ENCODE results near the gene MAP3K1. TPM values are rescaled to one million over a fixed set of nuclear protein-coding genes. Genes with fewer than 3 reads are reported as not detected.

The MAP3K1 gene
- total RNA-seq, 1 donor from 2014 or later: 28.7 TPM

GRCh38 chr5:56896763-56897162 lies 81.4 kb downstream of the MAP3K1 start:
- H3K4me3 ChIP-seq: no peak overlapping the region
- H3K27me3 ChIP-seq (ENCODE audit: low read depth): no peaks in the 10 kb centered on the region
- DNase-seq (no peak), ATAC-seq (no peak)
- TF ChIP-seq CTCF (IDR thresholded peaks at IDR 0.05): no peak
- H3K4me1 ChIP-seq: no peaks in the 10 kb centered on the region
- H3K36me3 ChIP-seq: peaks cover 28% of the 10 kb centered on the region
- intact Hi-C loops (cut with DNase I): no loop called here
- no peaks in the 10 kb centered on the region for H3K9me3 ChIP-seq
- no peak overlapping the region for H3K27ac ChIP-seq

- no peak for TF ChIP-seq CTCF (IDR thresholded peaks at IDR 0.05)
- no peaks in the 10 kb centered on the region for H3K9me3 ChIP-seq
Observed at GRCh38 chr5:56898213-56898612, 82.9 kb downstream of the MAP3K1 start.

GRCh38 chr5:56900395-56900794 lies 85.0 kb downstream of the MAP3K1 start:
- intact Hi-C loops (cut with DNase I): no loop called here
- Histone ChIP-seq H3K27me3 (ENCODE audit: low read depth) (no peaks in the 10 kb centered on the region), H3K4me1 (no peaks in the 10 kb centered on the region), H3K36me3 (peaks cover 2% of the 10 kb centered on the region), H3K27ac (no peak overlapping the region), H3K4me3 (no peak overlapping the region), H3K9me3 (no peaks in the 10 kb centered on the region)
- no peak for DNase-seq
- TF ChIP-seq CTCF (IDR thresholded peaks at IDR 0.05): no peak
- ATAC-seq: no peak

More at GRCh38 chr5:56898213-56898612, 82.9 kb downstream of the MAP3K1 start:
- Histone ChIP-seq H3K4me1 (no peaks in the 10 kb centered on the region), H3K4me3 (no peak overlapping the region), H3K27me3 (ENCODE audit: low read depth) (no peaks in the 10 kb centered on the region), H3K27ac (no peak overlapping the region), H3K36me3 (peaks cover 24% of the 10 kb centered on the region)
- no peak for ATAC-seq
- intact Hi-C loops (cut with DNase I): no loop called here
- no peak for DNase-seq

- peak; percentile 81 for TF ChIP-seq CTCF (IDR thresholded peaks at IDR 0.05)
- H3K27me3 ChIP-seq (ENCODE audit: low read depth): no peaks in the 10 kb centered on the region
- no peaks in the 10 kb centered on the region for H3K36me3 ChIP-seq
- H3K27ac ChIP-seq: no peak overlapping the region
- DNase-seq: no peak
- H3K9me3 ChIP-seq: no peaks in the 10 kb centered on the region
- intact Hi-C loops (cut with DNase I): no loop called here
- ATAC-seq: peak; percentile 69 to 73
- no peak overlapping the region for H3K4me3 ChIP-seq
- no peaks in the 10 kb centered on the region for H3K4me1 ChIP-seq
Observed at GRCh38 chr5:56900858-56901578, 85.7 kb downstream of the MAP3K1 start.

- intact Hi-C loops (cut with DNase I): no loop called here
- Histone ChIP-seq H3K4me3 (peak overlapping the region; percentile 70), H3K4me1 (peaks cover 13% of the 10 kb centered on the region), H3K27ac (peak overlapping the region; percentile 90), H3K27me3 (ENCODE audit: low read depth) (no peaks in the 10 kb centered on the region), H3K36me3 (no peaks in the 10 kb centered on the region), H3K9me3 (no peaks in the 10 kb centered on the region)
- ATAC-seq (peak; percentile 82 to 86), DNase-seq (no peak)
- no peak for TF ChIP-seq CTCF (IDR thresholded peaks at IDR 0.05)
Observed at GRCh38 chr5:56908942-56909293, 93.6 kb downstream of the MAP3K1 start.

All from lower lobe of right lung (tissue), 2 donors.